Measurements from ENCODE around the gene ZNF836.

Gene ZNF836

GRCh38 chr19:52138983-52139251, 32.5 kb downstream of the ZNF836 start:
- H3K4me3 ChIP-seq (ENCODE audit: low read length) = peak overlapping the region; percentile 97
- no peak for DNase-seq (ENCODE audit: low read depth)

GRCh38 chr19:52138278-52138982, 33.0 kb downstream of the ZNF836 start:
- peak; percentile 34 for DNase-seq (ENCODE audit: low read depth)
- TF ChIP-seq CTCF (IDR thresholded peaks at IDR 0.05; ENCODE audit: insufficient read depth, low read depth, low read length, missing control alignments) = no peak
- peak overlapping the region; percentile 97 for H3K4me3 ChIP-seq (ENCODE audit: low read length)

More at GRCh38 chr19:52138983-52139251, 32.5 kb downstream of the ZNF836 start:
- no peak for TF ChIP-seq CTCF (IDR thresholded peaks at IDR 0.05; ENCODE audit: insufficient read depth, low read depth, low read length, missing control alignments)

- no peak for TF ChIP-seq CTCF (IDR thresholded peaks at IDR 0.05; ENCODE audit: insufficient read depth, low read depth, low read length, missing control alignments)
- H3K4me3 ChIP-seq (ENCODE audit: low read length) = no peak overlapping the region
- no peak for DNase-seq (ENCODE audit: low read depth)
Observed at GRCh38 chr19:52120286-52120685, 51.1 kb downstream of the ZNF836 start.

GRCh38 chr19:52115526-52116053, 55.8 kb downstream of the ZNF836 start:
- no peak for DNase-seq (ENCODE audit: low read depth)
- TF ChIP-seq CTCF (IDR thresholded peaks at IDR 0.05; ENCODE audit: insufficient read depth, low read depth, low read length, missing control alignments) = no peak
- no peak overlapping the region for H3K4me3 ChIP-seq (ENCODE audit: low read length)

- TF ChIP-seq CTCF (IDR thresholded peaks at IDR 0.05; ENCODE audit: insufficient read depth, low read depth, low read length, missing control alignments) = no peak
- H3K4me3 ChIP-seq (ENCODE audit: low read length) = no peak overlapping the region
- DNase-seq (ENCODE audit: low read depth) = no peak
Observed at GRCh38 chr19:52114691-52115090, 56.7 kb downstream of the ZNF836 start.

- no peak overlapping the region for H3K4me3 ChIP-seq (ENCODE audit: low read length)
- TF ChIP-seq CTCF (IDR thresholded peaks at IDR 0.05; ENCODE audit: insufficient read depth, low read depth, low read length, missing control alignments) = no peak
- no peak for DNase-seq (ENCODE audit: low read depth)
Observed at GRCh38 chr19:52112624-52113023, 58.8 kb downstream of the ZNF836 start.

- no peak for TF ChIP-seq CTCF (IDR thresholded peaks at IDR 0.05; ENCODE audit: insufficient read depth, low read depth, low read length, missing control alignments)
- H3K4me3 ChIP-seq (ENCODE audit: low read length) = no peak overlapping the region
- DNase-seq (ENCODE audit: low read depth) = no peak
Observed at GRCh38 chr19:52110780-52111179, 60.6 kb downstream of the ZNF836 start.

Measured in epithelial cell of esophagus (primary cell).